ENCODE measurements around the gene SAPCD1.
A peak's percentile ranks its signal among the peaks of the same experiment; 100 is the strongest.

The SAPCD1 gene

DNA sequence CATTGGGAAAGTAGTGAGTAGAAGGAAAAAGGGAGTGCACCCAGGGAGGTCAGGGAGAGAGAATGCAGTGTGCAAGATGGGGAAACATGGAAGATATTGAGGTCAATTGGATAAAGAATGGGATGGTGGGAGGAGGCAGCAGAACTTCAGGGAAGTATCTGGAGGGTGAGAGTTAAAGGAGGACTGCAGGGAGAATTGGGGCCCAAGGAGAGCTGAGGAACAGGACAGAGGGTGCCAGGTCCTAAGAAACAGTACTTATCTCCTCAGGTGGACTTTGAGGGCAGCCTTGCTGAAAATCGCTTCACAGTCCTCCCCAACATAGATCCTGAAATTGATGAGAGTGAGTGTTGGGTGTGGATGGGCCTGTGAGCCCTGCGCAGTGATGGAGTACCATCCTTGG is 4.2 kb upstream of the SAPCD1 start:
- no peak for DNase-seq

GRCh38 chr6:31760790-31761189 is 1.7 kb upstream of the SAPCD1 start:
- DNase-seq = no peak

DNA sequence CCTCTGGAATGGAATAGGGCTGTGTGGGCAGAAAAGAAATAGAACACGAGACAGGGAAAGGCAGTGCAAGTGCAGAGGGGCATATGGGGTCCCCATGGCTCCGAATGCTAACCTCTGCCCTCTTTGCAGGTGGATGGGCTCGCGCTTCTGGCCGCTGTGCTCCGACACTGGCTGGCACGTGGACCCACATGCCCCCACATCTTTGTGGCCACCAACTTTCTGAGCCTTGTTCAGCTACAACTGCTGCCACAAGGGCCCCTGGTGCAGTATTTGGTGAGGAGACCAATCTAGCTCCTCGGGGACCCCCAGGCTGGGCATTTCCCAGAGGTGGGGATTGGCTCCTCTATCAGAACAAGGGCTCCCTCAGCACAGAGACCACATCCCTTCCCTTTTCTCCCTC is 1.1 kb upstream of the SAPCD1 start:
- DNase-seq = no peak

GRCh38 chr6:31762878-31763618 is 592 bp downstream of the SAPCD1 start:
- no peak for DNase-seq

DNA sequence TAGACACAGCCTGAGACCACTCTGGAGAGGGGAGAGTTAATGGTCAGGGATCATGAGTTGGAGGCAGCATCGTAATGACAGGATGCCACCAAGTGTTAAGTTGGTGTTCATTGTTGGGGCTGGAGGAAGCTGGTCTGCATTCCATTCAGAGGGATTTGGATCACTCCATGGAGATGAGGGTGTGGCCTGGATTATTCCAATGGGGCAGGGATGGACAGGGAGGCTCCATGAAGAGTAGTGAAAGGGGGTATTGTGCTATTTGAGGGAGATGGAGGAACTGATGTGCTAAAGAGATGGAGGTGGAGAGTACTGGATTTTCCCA is 1.1 kb downstream of the SAPCD1 start:
- no peak for DNase-seq

DNA sequence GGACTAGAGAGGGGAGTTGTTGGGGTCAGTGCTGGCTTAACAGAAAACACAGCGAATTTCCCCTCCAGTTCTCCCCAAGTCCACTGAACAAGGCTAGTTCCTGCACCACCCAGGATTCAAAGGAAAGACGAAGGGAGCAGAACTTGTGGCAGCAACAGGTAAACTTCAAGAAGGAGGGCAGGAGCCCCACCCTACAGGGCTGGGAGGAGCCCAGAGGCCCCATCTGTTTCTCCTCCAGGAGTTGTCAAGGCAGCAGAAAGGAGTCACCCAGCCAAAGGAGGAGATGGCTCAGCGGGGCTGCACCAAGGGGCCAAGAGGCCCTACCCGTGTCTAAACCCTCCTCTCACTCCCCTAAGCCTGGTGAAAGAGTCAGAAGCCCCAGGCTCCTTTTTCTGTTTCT is 1.7 kb downstream of the SAPCD1 start:
- DNase-seq = no peak

DNA sequence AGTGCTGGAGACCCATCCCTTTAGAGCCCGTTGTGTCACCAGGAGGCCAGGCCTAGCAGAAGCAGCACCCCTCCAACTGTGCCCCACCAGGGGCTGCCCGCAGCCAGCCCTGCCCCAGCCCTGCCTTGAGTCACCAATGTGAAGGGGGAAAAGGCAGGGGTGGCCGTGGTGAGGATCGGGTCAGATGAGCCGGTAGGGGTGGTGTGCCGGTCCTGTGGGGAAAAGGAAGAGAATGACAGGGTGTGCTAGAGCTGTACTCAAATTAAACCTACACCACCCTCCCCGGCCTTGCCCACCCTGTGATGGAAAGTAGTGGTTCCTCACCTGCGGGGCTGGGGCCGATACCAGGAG is 3.1 kb downstream of the SAPCD1 start:
- DNase-seq = no peak

GRCh38 chr6:31765910-31766794 is 3.7 kb downstream of the SAPCD1 start:
- DNase-seq = no peak

DNA sequence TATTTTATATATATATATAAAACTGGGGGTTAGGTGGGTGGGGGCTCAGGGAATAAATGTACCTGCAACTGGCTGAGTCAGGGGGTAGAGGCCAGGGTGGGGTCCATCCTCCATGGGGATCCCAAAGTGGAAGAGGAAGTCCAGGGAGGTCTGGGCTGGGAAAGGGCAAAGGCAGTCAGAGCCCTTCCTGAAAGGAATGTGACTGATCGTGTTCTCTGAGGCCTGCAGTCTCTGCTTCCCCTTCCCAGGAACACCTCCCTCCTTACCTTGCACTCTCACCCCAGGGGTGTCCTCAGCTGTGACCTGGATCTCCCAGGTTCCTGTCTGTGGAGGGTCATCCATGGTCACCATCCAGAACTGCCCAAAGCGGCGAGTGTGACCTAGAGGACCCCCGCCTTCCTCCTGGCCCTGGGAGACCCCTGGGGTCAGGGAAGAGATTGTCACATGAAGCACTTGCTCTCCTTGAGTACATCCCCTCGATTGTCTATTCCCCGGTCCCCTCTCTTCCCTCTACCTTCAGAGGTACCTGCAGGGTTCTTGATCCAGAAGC is 4.7 kb downstream of the SAPCD1 start:
- no peak for DNase-seq

DNA sequence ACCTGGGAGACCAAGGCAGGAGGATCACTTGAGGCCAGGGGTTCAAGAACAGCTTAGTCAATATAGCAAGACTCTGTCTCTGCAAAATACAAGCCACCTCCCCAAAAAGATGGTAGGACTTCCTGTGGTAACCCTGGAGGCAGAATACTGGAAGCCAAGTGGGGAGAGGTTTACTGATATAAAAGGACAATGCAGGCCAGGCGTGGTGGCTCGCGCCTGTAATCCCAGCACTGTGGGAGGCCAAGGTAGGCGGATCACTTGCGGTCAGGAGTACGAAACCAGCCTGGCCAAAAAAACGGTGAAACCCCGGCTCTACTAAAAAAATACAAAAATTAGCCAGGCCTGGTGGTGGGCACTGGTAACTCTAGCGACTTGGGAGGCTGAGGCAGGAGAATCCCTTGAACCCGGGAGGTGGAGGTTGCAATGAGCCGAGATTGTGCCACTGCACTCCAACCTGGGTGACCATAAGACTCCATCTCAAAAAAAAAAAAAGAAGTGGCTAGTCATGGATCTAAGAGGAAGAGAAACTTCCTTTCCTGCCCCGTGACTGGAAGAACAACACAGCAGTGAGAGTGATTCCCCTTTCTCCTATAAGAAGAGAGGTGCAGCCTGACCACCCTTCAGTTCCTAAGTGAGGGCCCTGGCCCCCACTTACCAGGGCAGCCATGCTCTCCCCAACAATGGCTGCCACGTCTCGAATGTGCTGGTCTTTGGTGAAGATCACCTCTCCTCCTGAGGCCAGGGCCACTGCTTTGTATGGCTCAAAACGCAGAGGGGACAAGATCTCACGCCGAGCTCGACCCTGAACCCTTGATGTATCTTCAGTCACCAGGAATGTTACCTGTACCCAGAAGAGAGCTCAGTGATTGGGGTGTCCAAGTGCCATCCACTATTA is 6.2 kb downstream of the SAPCD1 start:
- DNase-seq = no peak

- peak; percentile 53 for DNase-seq
These were observed 7.4 kb downstream of the SAPCD1 start for GRCh38 chr6:31769684-31770371.

DNA sequence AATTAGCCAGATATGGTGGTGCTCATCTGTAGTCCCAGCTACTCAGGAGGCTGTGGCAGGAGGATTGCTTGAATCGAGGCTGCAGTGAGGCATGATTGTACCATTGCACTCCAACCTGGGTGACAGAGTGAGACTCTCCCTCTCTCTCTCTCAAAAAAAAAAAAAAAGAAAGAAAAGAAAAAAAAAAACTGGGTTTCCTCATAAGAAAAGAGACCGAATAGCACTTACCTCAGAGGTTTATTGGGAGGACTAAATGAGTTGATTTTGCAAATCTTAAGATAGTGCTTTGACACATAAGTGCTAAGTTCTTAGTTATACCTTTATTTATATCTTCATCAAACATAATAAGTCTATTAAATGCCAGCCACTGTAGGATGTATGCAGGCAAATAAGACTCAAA is 8.4 kb downstream of the SAPCD1 start:
- no peak for DNase-seq

- no peak for DNase-seq
These were observed 9.5 kb downstream of the SAPCD1 start for GRCh38 chr6:31771992-31772358.

DNA sequence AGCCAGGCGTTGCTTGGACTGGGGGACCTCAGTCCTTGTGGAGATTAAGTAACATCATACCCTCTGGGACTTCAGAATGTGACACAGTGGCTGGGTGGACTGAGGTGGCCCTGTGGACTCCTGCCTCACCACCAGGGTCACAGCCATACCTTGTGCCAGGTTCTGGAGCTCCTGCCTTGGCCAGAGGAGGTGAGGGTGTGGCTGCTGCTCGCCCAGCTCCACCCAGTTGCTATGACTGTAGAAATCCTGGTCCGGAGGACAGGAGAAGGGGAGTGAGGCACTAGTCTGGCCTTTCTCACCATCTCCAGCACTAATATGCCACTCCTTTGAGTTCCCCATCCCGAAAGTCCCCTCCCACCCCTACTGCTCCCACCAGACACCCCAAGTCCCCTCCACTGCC is 12.7 kb downstream of the SAPCD1 start:
- no peak for DNase-seq

- no peak for DNase-seq
These were observed 13.4 kb downstream of the SAPCD1 start for GRCh38 chr6:31775633-31776484.

DNA sequence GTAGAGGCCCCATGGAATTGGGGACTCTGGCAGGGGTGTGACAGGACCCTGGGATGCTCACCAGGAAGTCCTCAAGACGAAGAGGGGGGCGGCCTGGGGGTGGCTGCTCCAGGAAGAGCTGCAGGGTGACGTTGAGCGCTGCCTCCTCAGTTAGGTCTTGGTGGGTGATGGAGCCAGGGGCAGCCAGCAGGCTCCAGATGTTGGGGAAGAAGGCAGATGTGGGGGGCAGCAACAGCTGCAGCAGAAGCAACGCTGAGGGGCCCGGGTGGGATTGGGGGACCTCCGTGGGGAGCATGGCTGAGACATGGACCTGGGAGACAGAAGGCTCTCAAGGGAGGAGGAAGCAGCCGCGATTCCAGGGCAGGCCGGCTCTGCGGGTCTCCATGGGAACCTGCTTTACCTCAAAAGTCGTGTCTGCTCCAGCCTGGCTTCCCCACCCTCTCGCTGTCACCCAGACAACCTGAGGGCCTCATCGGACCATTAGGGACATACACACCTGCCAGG is 14.1 kb downstream of the SAPCD1 start:
- DNase-seq = no peak

DNA sequence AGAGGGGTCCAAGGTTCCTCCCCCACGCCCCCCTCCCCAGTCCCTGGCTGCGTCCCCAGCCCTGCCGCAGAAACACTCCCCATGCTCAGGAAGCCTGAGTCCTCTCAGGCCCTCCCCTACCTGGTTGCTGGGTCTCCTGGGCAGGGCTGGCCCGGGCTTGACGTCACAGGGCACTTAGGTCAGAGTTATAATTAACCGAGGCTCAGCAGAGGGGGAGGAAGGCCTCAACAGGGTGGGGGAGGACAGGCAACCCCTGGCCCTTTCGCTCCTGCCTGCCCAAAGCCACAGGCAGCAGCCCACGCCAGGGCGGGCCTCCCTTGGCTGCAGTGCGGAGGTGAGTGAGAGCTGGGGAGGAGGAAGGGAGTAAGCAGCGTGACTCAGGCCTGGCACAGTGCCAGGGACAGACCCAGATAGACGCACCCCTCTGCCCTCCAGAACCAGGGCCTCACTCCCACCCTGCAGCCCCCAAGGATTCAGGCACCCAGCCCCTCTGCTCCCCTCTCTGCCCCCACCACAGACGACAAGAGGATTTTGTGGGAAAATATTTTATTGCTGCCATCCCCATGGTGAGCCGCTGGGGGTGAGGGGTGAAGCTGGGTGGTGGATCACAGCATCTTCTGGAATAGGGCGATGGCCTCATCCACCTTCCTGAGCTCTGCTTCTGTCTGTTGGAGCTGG is 14.7 kb downstream of the SAPCD1 start, which contains the start of gene VWA7:
Gene VWA7 (minus strand): TSS at position 340 of the 678 bp plus-strand sequence. CDS start 549 bp downstream, outside the sequence.
- peak; percentile 72 for DNase-seq

GRCh38 chr6:31777667-31778050 is 15.2 kb downstream of the SAPCD1 start:
- DNase-seq = no peak

DNA sequence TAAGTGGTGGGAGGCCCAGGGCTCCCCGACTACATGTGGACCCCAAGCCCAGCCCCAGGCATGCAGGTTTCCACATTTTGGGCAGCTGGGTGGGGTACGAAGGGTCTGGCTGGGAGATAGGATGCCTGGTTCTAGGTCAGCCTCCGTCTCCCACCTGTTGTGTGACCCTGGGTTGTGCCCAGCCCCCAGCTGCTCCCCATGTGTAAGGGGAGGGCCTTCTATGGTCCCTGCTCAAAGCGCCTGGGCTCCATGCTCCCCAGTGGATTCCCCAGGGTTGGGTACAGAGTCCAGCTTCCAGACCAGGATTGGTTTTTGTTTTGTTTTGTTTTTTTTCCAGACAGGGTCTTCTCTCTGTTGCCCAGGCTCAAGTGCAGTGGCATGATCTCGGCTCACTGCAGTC is 15.7 kb downstream of the SAPCD1 start:
- DNase-seq = no peak

- no peak for DNase-seq
These were observed 16.8 kb downstream of the SAPCD1 start for GRCh38 chr6:31778999-31779885.

All from NCI-H1105 (cell line).